K562 (cell line): Measurements from ENCODE around the gene SHISAL1. TPM values are rescaled to one million over a fixed set of nuclear protein-coding genes. Genes with fewer than 3 reads are reported as not detected.

Experiments used
- CSDE1 ChIP-seq, 2 experiments: fragments of 450-650 bp; IDR thresholded peaks; 2 replicates each; pipeline ENCODE4 v1.6.1; 2016; ENCODE audit warnings: mild to moderate bottlenecking in 1 of 2
- HCFC1 ChIP-seq: IDR thresholded peaks from 2 replicates; pipeline ENCODE4 v1.6.1; 2012; ENCODE audit warnings: low read depth, low read length, improper control_type of control experiment
- PHF21A ChIP-seq: fragments of 450-650 bp; IDR thresholded peaks from 2 replicates; pipeline ENCODE4 v1.6.1; 2017; ENCODE audit warnings: low read depth, borderline replicate concordance
- RBM14 ChIP-seq: fragments of 200-400 bp; formaldehyde crosslinking; IDR thresholded peaks from 2 replicates; pipeline ENCODE4 v1.6.1; 2018; ENCODE audit warnings: low read depth, mild to moderate bottlenecking, low read length, moderate library complexity, borderline replicate concordance; ENCODE audit not compliant: insufficient read depth
- polyA plus RNA-seq, 8 experiments: library from polyadenylated mRNA; depleted of rRNA in 4 of 8; stranded (reverse) in 5 of 8; unstranded in 3 of 8; fragments of >200 nt; fragmentation: Nextera tagmentation in 2 of 8; fragmentation: Illumina TruSeq in 1 of 8; extraction: Ambion mirVana in 2 of 8; extraction: Trizol in 1 of 8; gene quantifications; 2 replicates each; pipeline versions ENCODE4 v1.2.1 to v1.2.3, GENCODE V29; 2011 to 2014; ENCODE audit warnings: inconsistent platforms in 1 of 8, missing spikeins in 1 of 8
- total RNA-seq, 7 experiments: library from RNA; depleted of rRNA in 6 of 7; stranded (reverse); fragments of >200 nt in 6 of 7; fragmentation: Illumina TruSeq in 2 of 7; extraction: Trizol in 2 of 7; gene quantifications; 2 replicates each; pipeline versions ENCODE4 v1.2.1 to v1.2.3, GENCODE V29; 2011 to 2021; ENCODE audit warnings: low replicate concordance in 1 of 7
- TF ChIP-seq, protein P1 (sequence below): fragments of 450-650 bp; IDR thresholded peaks from 2 replicates; pipeline ENCODE4 v1.6.1; 2016; ENCODE audit warnings: mild to moderate bottlenecking, moderate library complexity

Gene SHISAL1
- total and polyA plus RNA-seq, 9 of the 15 experiments (the other 6 are each of a cell fraction or from before 2014, with no cell fraction given) = not detected

DNA sequence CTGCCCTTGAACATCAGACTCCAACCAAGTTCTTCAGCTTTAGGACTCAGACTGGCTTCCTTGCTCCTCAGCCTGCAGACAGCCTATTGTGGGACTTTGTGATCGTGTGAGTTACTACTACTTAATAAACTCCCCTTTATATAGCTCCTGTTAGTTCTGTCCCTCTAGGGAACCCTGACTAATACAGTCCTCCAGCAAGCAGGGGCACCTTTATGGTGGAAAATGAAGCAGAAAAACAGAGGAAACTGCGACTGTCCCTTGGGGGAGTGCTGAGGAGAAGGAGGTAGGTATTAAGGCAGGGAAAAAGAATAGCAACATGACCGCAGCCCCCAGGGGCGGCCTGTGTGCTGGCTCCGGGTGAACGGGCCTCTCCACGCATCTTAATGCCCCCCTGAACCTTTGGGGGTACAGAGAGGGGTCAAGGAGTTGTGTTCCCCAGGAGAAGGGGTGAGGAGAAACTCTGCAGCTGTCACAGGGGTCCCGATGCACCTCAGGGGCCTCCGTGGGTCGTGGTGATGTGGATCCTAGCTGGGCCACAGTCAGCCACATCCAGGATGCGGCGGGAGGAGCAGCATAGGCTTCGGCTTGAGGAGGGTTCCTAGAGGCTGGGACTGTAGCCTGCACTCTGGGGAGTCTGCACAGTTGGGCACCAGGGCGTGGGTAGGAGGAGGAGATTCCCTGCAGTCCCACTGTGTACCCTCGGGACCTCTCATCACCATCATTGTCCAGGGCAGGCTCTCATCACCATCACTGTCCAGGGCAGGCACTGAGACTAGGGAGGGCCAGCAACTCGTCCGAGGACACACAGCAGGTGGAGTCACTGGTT is 34.3 kb downstream of the SHISAL1 start (continued):
- TF ChIP-seq, protein P1, sequence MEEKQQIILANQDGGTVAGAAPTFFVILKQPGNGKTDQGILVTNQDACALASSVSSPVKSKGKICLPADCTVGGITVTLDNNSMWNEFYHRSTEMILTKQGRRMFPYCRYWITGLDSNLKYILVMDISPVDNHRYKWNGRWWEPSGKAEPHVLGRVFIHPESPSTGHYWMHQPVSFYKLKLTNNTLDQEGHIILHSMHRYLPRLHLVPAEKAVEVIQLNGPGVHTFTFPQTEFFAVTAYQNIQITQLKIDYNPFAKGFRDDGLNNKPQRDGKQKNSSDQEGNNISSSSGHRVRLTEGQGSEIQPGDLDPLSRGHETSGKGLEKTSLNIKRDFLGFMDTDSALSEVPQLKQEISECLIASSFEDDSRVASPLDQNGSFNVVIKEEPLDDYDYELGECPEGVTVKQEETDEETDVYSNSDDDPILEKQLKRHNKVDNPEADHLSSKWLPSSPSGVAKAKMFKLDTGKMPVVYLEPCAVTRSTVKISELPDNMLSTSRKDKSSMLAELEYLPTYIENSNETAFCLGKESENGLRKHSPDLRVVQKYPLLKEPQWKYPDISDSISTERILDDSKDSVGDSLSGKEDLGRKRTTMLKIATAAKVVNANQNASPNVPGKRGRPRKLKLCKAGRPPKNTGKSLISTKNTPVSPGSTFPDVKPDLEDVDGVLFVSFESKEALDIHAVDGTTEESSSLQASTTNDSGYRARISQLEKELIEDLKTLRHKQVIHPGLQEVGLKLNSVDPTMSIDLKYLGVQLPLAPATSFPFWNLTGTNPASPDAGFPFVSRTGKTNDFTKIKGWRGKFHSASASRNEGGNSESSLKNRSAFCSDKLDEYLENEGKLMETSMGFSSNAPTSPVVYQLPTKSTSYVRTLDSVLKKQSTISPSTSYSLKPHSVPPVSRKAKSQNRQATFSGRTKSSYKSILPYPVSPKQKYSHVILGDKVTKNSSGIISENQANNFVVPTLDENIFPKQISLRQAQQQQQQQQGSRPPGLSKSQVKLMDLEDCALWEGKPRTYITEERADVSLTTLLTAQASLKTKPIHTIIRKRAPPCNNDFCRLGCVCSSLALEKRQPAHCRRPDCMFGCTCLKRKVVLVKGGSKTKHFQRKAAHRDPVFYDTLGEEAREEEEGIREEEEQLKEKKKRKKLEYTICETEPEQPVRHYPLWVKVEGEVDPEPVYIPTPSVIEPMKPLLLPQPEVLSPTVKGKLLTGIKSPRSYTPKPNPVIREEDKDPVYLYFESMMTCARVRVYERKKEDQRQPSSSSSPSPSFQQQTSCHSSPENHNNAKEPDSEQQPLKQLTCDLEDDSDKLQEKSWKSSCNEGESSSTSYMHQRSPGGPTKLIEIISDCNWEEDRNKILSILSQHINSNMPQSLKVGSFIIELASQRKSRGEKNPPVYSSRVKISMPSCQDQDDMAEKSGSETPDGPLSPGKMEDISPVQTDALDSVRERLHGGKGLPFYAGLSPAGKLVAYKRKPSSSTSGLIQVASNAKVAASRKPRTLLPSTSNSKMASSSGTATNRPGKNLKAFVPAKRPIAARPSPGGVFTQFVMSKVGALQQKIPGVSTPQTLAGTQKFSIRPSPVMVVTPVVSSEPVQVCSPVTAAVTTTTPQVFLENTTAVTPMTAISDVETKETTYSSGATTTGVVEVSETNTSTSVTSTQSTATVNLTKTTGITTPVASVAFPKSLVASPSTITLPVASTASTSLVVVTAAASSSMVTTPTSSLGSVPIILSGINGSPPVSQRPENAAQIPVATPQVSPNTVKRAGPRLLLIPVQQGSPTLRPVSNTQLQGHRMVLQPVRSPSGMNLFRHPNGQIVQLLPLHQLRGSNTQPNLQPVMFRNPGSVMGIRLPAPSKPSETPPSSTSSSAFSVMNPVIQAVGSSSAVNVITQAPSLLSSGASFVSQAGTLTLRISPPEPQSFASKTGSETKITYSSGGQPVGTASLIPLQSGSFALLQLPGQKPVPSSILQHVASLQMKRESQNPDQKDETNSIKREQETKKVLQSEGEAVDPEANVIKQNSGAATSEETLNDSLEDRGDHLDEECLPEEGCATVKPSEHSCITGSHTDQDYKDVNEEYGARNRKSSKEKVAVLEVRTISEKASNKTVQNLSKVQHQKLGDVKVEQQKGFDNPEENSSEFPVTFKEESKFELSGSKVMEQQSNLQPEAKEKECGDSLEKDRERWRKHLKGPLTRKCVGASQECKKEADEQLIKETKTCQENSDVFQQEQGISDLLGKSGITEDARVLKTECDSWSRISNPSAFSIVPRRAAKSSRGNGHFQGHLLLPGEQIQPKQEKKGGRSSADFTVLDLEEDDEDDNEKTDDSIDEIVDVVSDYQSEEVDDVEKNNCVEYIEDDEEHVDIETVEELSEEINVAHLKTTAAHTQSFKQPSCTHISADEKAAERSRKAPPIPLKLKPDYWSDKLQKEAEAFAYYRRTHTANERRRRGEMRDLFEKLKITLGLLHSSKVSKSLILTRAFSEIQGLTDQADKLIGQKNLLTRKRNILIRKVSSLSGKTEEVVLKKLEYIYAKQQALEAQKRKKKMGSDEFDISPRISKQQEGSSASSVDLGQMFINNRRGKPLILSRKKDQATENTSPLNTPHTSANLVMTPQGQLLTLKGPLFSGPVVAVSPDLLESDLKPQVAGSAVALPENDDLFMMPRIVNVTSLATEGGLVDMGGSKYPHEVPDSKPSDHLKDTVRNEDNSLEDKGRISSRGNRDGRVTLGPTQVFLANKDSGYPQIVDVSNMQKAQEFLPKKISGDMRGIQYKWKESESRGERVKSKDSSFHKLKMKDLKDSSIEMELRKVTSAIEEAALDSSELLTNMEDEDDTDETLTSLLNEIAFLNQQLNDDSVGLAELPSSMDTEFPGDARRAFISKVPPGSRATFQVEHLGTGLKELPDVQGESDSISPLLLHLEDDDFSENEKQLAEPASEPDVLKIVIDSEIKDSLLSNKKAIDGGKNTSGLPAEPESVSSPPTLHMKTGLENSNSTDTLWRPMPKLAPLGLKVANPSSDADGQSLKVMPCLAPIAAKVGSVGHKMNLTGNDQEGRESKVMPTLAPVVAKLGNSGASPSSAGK = no peak
- no peak for TF ChIP-seq PHF21A
- TF ChIP-seq RBM14 = no peak
- TF ChIP-seq HCFC1 = no peak
- no peak for TF ChIP-seq CSDE1 (IDR thresholded peaks at IDR 0.05)
- TF ChIP-seq, all 486 proteins: peak for 0
